ENCODE results near the gene FAM153A.
"Not testable (repeated sequence)": the region's sequence is repeated elsewhere in the genome, so short reads cannot be mapped to it uniquely, and the experiment has no call there.

The FAM153A gene

GRCh38 chr5:177770646-177771045 lies 12.1 kb downstream of the FAM153A start:
- DNase-seq (ENCODE audit: low read depth); in situ Hi-C loops (cut with HindIII; ENCODE audit: low sequenced_read_pairs); H3K4me3 ChIP-seq (ENCODE audit: low read depth, low read length): not testable (repeated sequence)

GRCh38 chr5:177763737-177764508 lies 18.8 kb downstream of the FAM153A start:
- DNase-seq (ENCODE audit: low read depth); in situ Hi-C loops (cut with HindIII; ENCODE audit: low sequenced_read_pairs): not testable (repeated sequence)

GRCh38 chr5:177760954-177761353 lies 21.7 kb downstream of the FAM153A start:
- in situ Hi-C loops (cut with HindIII; ENCODE audit: low sequenced_read_pairs); DNase-seq (ENCODE audit: low read depth); H3K4me3 ChIP-seq (ENCODE audit: low read depth, low read length): not testable (repeated sequence)

More at GRCh38 chr5:177763737-177764508, 18.8 kb downstream of the FAM153A start:
- H3K4me3 ChIP-seq (ENCODE audit: low read depth, low read length) = not testable (repeated sequence)

- DNase-seq (ENCODE audit: low read depth); in situ Hi-C loops (cut with HindIII; ENCODE audit: low sequenced_read_pairs); H3K4me3 ChIP-seq (ENCODE audit: low read depth, low read length): not testable (repeated sequence)
Measured at GRCh38 chr5:177747354-177747753, 35.3 kb downstream of the FAM153A start.

GRCh38 chr5:177724858-177725257 lies 57.8 kb downstream of the FAM153A start:
- H3K4me3 ChIP-seq (ENCODE audit: low read depth, low read length); in situ Hi-C loops (cut with HindIII; ENCODE audit: low sequenced_read_pairs); DNase-seq (ENCODE audit: low read depth): not testable (repeated sequence)

GRCh38 chr5:177723831-177724485 lies 58.7 kb downstream of the FAM153A start:
- in situ Hi-C loops (cut with HindIII; ENCODE audit: low sequenced_read_pairs); H3K4me3 ChIP-seq (ENCODE audit: low read depth, low read length); DNase-seq (ENCODE audit: low read depth): not testable (repeated sequence)

GRCh38 chr5:177722829-177723228 lies 59.9 kb downstream of the FAM153A start:
- DNase-seq (ENCODE audit: low read depth); in situ Hi-C loops (cut with HindIII; ENCODE audit: low sequenced_read_pairs); H3K4me3 ChIP-seq (ENCODE audit: low read depth, low read length): not testable (repeated sequence)

GRCh38 chr5:177719989-177720388 lies 62.7 kb downstream of the FAM153A start:
- DNase-seq (ENCODE audit: low read depth); H3K4me3 ChIP-seq (ENCODE audit: low read depth, low read length); in situ Hi-C loops (cut with HindIII; ENCODE audit: low sequenced_read_pairs): not testable (repeated sequence)

GRCh38 chr5:177715423-177715822 lies 67.3 kb downstream of the FAM153A start:
- H3K4me3 ChIP-seq (ENCODE audit: low read depth, low read length); DNase-seq (ENCODE audit: low read depth); in situ Hi-C loops (cut with HindIII; ENCODE audit: low sequenced_read_pairs): not testable (repeated sequence)

- in situ Hi-C loops (cut with HindIII; ENCODE audit: low sequenced_read_pairs); DNase-seq (ENCODE audit: low read depth); H3K4me3 ChIP-seq (ENCODE audit: low read depth, low read length): not testable (repeated sequence)
Measured at GRCh38 chr5:177696100-177696499, 86.6 kb downstream of the FAM153A start.

- DNase-seq (ENCODE audit: low read depth); H3K4me3 ChIP-seq (ENCODE audit: low read depth, low read length); in situ Hi-C loops (cut with HindIII; ENCODE audit: low sequenced_read_pairs): not testable (repeated sequence)
Measured at GRCh38 chr5:177695356-177695930, 87.3 kb downstream of the FAM153A start.

GRCh38 chr5:177694518-177694835 lies 88.2 kb downstream of the FAM153A start:
- in situ Hi-C loops (cut with HindIII; ENCODE audit: low sequenced_read_pairs); H3K4me3 ChIP-seq (ENCODE audit: low read depth, low read length); DNase-seq (ENCODE audit: low read depth): not testable (repeated sequence)

GRCh38 chr5:177693671-177694517 lies 88.8 kb downstream of the FAM153A start:
- H3K4me3 ChIP-seq (ENCODE audit: low read depth, low read length); DNase-seq (ENCODE audit: low read depth); in situ Hi-C loops (cut with HindIII; ENCODE audit: low sequenced_read_pairs): not testable (repeated sequence)

GRCh38 chr5:177692969-177693368 lies 89.7 kb downstream of the FAM153A start:
- H3K4me3 ChIP-seq (ENCODE audit: low read depth, low read length); in situ Hi-C loops (cut with HindIII; ENCODE audit: low sequenced_read_pairs); DNase-seq (ENCODE audit: low read depth): not testable (repeated sequence)

- H3K4me3 ChIP-seq (ENCODE audit: low read depth, low read length); in situ Hi-C loops (cut with HindIII; ENCODE audit: low sequenced_read_pairs); DNase-seq (ENCODE audit: low read depth): not testable (repeated sequence)
Measured at GRCh38 chr5:177692507-177692906, 90.2 kb downstream of the FAM153A start.

GRCh38 chr5:177689011-177689610 lies 93.6 kb downstream of the FAM153A start:
- H3K4me3 ChIP-seq (ENCODE audit: low read depth, low read length); DNase-seq (ENCODE audit: low read depth); in situ Hi-C loops (cut with HindIII; ENCODE audit: low sequenced_read_pairs): not testable (repeated sequence)

- in situ Hi-C loops (cut with HindIII; ENCODE audit: low sequenced_read_pairs); H3K4me3 ChIP-seq (ENCODE audit: low read depth, low read length); DNase-seq (ENCODE audit: low read depth): not testable (repeated sequence)
Measured at GRCh38 chr5:177688091-177688490, 94.6 kb downstream of the FAM153A start.

All from astrocyte of the cerebellum (primary cell).